Measurements from ENCODE around the gene UTP14C.
"Not testable (repeated sequence)": the region's sequence is repeated elsewhere in the genome, so short reads cannot be mapped to it uniquely, and the experiment has no call there.

UTP14C gene

GRCh38 chr13:52048516-52048915 lies 24.0 kb downstream of the UTP14C start:
- no peak for DNase-seq

- no peak for DNase-seq
Observed at GRCh38 chr13:52051400-52051799, 26.9 kb downstream of the UTP14C start.

GRCh38 chr13:52053460-52053859 lies 29.0 kb downstream of the UTP14C start:
- no peak for DNase-seq

- DNase-seq = not testable (repeated sequence)
Observed at GRCh38 chr13:52061064-52061463, 36.6 kb downstream of the UTP14C start.

- DNase-seq = no peak
Observed at GRCh38 chr13:52061587-52061986, 37.1 kb downstream of the UTP14C start.

- DNase-seq = no peak
Observed at GRCh38 chr13:52067237-52067636, 42.7 kb downstream of the UTP14C start.

GRCh38 chr13:52070929-52071523 lies 46.5 kb downstream of the UTP14C start:
- DNase-seq = no peak
